Gastrocnemius medialis (tissue), 4 donors: ENCODE measurements around the gene PTMA.

Experiments used
- POLR2A ChIP-seq, 2 donors: fragments of 450-650 bp; IDR thresholded peaks; one replicate each; pipeline ENCODE4 v1.6.1; 2017; ENCODE audit warnings: antibody characterized with exemption in 2 of 2, mild to moderate bottlenecking in 2 of 2, moderate library complexity in 2 of 2
- TF ChIP-seq, protein P1 (sequence below), 5 experiments: fragments of 450-650 bp in 3 of 5; fragments of 200-600 bp in 2 of 5; sonication (generic) in 2 of 5; IDR thresholded peaks in 4 of 5; conservative IDR thresholded peaks in 1 of 5; 1 replicate in 4 of 5; 2 replicates in 1 of 5; pipeline ENCODE4 v1.5.1; 2016 to 2019; ENCODE audit warnings: antibody characterized with exemption in 5 of 5, mild to moderate bottlenecking in 3 of 5, moderate library complexity in 3 of 5

DNA sequence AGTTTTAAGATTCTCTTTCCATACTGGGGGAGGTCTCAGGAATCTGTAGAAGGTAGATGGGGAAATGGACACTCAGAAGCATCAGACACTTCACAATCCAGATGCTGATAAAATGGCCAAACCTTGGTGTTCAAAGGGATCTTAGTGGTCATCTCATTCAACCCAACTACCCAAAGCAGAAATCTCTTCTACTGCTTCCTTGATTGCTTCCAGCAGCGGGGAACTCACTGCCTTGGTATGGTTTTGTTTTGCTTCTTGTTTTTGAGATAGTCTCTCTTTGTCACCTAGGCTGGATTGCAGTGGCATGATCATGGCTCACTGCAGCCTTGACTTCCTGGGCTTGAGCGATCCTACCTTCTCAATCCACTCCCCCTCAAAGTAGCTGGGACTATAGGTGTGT lies 39.3 kb upstream of the PTMA start:
- TF ChIP-seq, protein P1, sequence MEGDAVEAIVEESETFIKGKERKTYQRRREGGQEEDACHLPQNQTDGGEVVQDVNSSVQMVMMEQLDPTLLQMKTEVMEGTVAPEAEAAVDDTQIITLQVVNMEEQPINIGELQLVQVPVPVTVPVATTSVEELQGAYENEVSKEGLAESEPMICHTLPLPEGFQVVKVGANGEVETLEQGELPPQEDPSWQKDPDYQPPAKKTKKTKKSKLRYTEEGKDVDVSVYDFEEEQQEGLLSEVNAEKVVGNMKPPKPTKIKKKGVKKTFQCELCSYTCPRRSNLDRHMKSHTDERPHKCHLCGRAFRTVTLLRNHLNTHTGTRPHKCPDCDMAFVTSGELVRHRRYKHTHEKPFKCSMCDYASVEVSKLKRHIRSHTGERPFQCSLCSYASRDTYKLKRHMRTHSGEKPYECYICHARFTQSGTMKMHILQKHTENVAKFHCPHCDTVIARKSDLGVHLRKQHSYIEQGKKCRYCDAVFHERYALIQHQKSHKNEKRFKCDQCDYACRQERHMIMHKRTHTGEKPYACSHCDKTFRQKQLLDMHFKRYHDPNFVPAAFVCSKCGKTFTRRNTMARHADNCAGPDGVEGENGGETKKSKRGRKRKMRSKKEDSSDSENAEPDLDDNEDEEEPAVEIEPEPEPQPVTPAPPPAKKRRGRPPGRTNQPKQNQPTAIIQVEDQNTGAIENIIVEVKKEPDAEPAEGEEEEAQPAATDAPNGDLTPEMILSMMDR (IDR thresholded peaks at IDR 0.05 in 4 of 5, conservative IDR thresholded peaks at IDR 0.05 in 1 of 5): no peak
- TF ChIP-seq POLR2A (IDR thresholded peaks at IDR 0.05): no peak
